ENCODE data around the gene ZC3H18.
"Not testable (repeated sequence)": the region's sequence is repeated elsewhere in the genome, so short reads cannot be mapped to it uniquely, and the experiment has no call there.

ZC3H18 gene

GRCh38 chr16:88657371-88657770, 87.2 kb downstream of the ZC3H18 start:
- no peak for DNase-seq

- no peak for DNase-seq
Observed at GRCh38 chr16:88658714-88659113, 88.5 kb downstream of the ZC3H18 start.

GRCh38 chr16:88659160-88659559, 89.0 kb downstream of the ZC3H18 start:
- DNase-seq = no peak

- DNase-seq = no peak
Observed at GRCh38 chr16:88661468-88661867, 91.3 kb downstream of the ZC3H18 start.

- no peak for DNase-seq
Observed at GRCh38 chr16:88662222-88662842, 92.1 kb downstream of the ZC3H18 start.

- peak; percentile 98 for DNase-seq
Observed at GRCh38 chr16:88662843-88663606, 92.8 kb downstream of the ZC3H18 start, which contains the start of gene MVD. MVD (minus strand) TSS chr16:88663091; CDS start chr16:88663080, 11 bp downstream.

GRCh38 chr16:88665148-88665547, 94.9 kb downstream of the ZC3H18 start:
- DNase-seq = no peak

- DNase-seq = no peak
Observed at GRCh38 chr16:88665570-88665969, 95.4 kb downstream of the ZC3H18 start.

- DNase-seq = no peak
Observed at GRCh38 chr16:88667461-88667860, 97.3 kb downstream of the ZC3H18 start.

- not testable (repeated sequence) for DNase-seq
Observed at GRCh38 chr16:88669493-88669892, 99.3 kb downstream of the ZC3H18 start.

GRCh38 chr16:88669980-88670379, 99.8 kb downstream of the ZC3H18 start:
- no peak for DNase-seq

- DNase-seq = no peak
Observed at GRCh38 chr16:88671806-88672205, 101.6 kb downstream of the ZC3H18 start.

GRCh38 chr16:88672776-88673175, 102.6 kb downstream of the ZC3H18 start:
- no peak for DNase-seq

- DNase-seq = no peak
Observed at GRCh38 chr16:88673716-88674379, 103.6 kb downstream of the ZC3H18 start.

- DNase-seq = no peak
Observed at GRCh38 chr16:88676502-88677242, 106.5 kb downstream of the ZC3H18 start.

GRCh38 chr16:88677721-88678120, 107.5 kb downstream of the ZC3H18 start:
- DNase-seq = no peak

GRCh38 chr16:88678224-88678979, 108.2 kb downstream of the ZC3H18 start:
- no peak for DNase-seq

- DNase-seq = no peak
Observed at GRCh38 chr16:88680554-88681083, 110.4 kb downstream of the ZC3H18 start.

GRCh38 chr16:88681084-88681680, 111.0 kb downstream of the ZC3H18 start:
- DNase-seq = no peak

All from EL (cell line).